ENCODE data around the gene TNS2.

TNS2 gene

GRCh38 chr12:53050426-53051057, 677 bp downstream of the TNS2 start:
- no peak for DNase-seq (ENCODE audit: low read depth)
- H3K4me3 ChIP-seq (ENCODE audit: low read depth, low read length), result peak overlapping the region; percentile 48
- no peak for TF ChIP-seq CTCF (IDR thresholded peaks at IDR 0.05; ENCODE audit: control insufficient read depth, extremely low read depth, insufficient read depth)

- H3K4me3 ChIP-seq (ENCODE audit: low read depth, low read length), result no peak overlapping the region
- DNase-seq (ENCODE audit: low read depth), result no peak
- TF ChIP-seq CTCF (IDR thresholded peaks at IDR 0.05; ENCODE audit: control insufficient read depth, extremely low read depth, insufficient read depth), result no peak
These were observed 1.4 kb downstream of the TNS2 start for GRCh38 chr12:53051058-53051880.

- peak overlapping the region; percentile 30 for H3K4me3 ChIP-seq (ENCODE audit: low read depth, low read length)
- no peak for DNase-seq (ENCODE audit: low read depth)
- no peak for TF ChIP-seq CTCF (IDR thresholded peaks at IDR 0.05; ENCODE audit: control insufficient read depth, extremely low read depth, insufficient read depth)
These were observed 2.1 kb downstream of the TNS2 start for GRCh38 chr12:53051881-53052412.

- H3K4me3 ChIP-seq (ENCODE audit: low read depth, low read length), result peak overlapping the region; percentile 69
- no peak for TF ChIP-seq CTCF (IDR thresholded peaks at IDR 0.05; ENCODE audit: control insufficient read depth, extremely low read depth, insufficient read depth)
- no peak for DNase-seq (ENCODE audit: low read depth)
These were observed 2.8 kb downstream of the TNS2 start for GRCh38 chr12:53052419-53053217.

- peak; percentile 89 for TF ChIP-seq CTCF (IDR thresholded peaks at IDR 0.05; ENCODE audit: control insufficient read depth, extremely low read depth, insufficient read depth)
- H3K4me3 ChIP-seq (ENCODE audit: low read depth, low read length), result peak overlapping the region; percentile 69
- peak; percentile 71 for DNase-seq (ENCODE audit: low read depth)
These were observed 3.6 kb downstream of the TNS2 start for GRCh38 chr12:53053218-53054111.
